ENCODE data around the gene MOB4.

GRCh38 chr2:197600306-197600705 is 84.4 kb downstream of the MOB4 start:
- TF ChIP-seq EZH2 (optimal IDR thresholded peaks at IDR 0.05; ENCODE audit: low read depth, low read length): no peak
- TF ChIP-seq CTCF (IDR thresholded peaks at IDR 0.05; ENCODE audit: low read length): no peak

Measured in MM.1S (cell line).